Measurements from ENCODE around the gene PCDHB8.
A peak's percentile ranks its signal among the peaks of the same experiment; 100 is the strongest.
"Not testable (repeated sequence)": the region's sequence is repeated elsewhere in the genome, so short reads cannot be mapped to it uniquely, and the experiment has no call there.

Gene PCDHB8

DNA sequence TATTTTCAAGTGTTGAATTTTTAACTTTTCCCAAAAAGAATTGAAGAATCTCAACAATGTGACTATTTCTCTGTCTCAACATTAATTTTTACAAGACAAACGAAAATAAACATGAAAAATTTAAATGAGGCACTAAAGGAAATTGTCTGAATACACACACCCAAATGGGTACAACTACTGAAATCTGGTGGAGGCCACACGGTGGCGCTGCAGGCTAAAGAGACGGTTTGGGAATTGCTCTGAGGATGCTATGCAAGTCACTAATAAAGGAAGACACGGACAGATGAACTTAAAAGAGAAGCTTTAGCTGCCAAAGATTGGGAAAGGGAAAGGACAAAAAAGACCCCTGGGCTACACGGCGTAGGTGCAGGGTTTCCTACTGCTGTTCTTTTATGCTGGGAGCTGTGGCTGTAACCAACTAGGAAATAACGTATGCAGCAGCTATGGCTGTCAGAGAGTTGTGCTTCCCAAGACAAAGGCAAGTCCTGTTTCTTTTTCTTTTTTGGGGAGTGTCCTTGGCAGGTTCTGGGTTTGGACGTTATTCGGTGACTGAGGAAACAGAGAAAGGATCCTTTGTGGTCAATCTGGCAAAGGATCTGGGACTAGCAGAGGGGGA lies 14.6 kb downstream of the PCDHB8 start, which contains the start of gene PCDHB10:
Gene PCDHB10, plus strand, starts transcription at position 244 of the 616 bp plus-strand sequence. Its CDS starts 200 bp downstream, at position 444.
- Histone ChIP-seq H3K27me3 (ENCODE audit: insufficient read depth, low read depth, severe bottlenecking) (no peaks in the 10 kb centered on the region), H3K9me3 (ENCODE audit: severe bottlenecking) (peaks cover 8% of the 10 kb centered on the region), H3K27ac (no peak within 1 kb of the TSS), H3K4me3 (ENCODE audit: low read depth, low read length) (peak within 1 kb of the TSS; percentile 30), H3K36me3 (no peaks in the 10 kb centered on the region)
- TF ChIP-seq, protein P1, sequence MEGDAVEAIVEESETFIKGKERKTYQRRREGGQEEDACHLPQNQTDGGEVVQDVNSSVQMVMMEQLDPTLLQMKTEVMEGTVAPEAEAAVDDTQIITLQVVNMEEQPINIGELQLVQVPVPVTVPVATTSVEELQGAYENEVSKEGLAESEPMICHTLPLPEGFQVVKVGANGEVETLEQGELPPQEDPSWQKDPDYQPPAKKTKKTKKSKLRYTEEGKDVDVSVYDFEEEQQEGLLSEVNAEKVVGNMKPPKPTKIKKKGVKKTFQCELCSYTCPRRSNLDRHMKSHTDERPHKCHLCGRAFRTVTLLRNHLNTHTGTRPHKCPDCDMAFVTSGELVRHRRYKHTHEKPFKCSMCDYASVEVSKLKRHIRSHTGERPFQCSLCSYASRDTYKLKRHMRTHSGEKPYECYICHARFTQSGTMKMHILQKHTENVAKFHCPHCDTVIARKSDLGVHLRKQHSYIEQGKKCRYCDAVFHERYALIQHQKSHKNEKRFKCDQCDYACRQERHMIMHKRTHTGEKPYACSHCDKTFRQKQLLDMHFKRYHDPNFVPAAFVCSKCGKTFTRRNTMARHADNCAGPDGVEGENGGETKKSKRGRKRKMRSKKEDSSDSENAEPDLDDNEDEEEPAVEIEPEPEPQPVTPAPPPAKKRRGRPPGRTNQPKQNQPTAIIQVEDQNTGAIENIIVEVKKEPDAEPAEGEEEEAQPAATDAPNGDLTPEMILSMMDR (IDR thresholded peaks at IDR 0.05; ENCODE audit: low read depth, low read length), result peak; percentile 71
- DNase-seq, result peak; percentile 76

- not testable (repeated sequence) for H3K36me3 ChIP-seq; H3K27ac ChIP-seq; H3K27me3 ChIP-seq (ENCODE audit: insufficient read depth, low read depth, severe bottlenecking); H3K4me3 ChIP-seq (ENCODE audit: low read depth, low read length); DNase-seq
- peaks cover 10% of the 10 kb centered on the region for H3K9me3 ChIP-seq (ENCODE audit: severe bottlenecking)
Observed at GRCh38 chr5:141194332-141194731, 16.7 kb downstream of the PCDHB8 start.

DNA sequence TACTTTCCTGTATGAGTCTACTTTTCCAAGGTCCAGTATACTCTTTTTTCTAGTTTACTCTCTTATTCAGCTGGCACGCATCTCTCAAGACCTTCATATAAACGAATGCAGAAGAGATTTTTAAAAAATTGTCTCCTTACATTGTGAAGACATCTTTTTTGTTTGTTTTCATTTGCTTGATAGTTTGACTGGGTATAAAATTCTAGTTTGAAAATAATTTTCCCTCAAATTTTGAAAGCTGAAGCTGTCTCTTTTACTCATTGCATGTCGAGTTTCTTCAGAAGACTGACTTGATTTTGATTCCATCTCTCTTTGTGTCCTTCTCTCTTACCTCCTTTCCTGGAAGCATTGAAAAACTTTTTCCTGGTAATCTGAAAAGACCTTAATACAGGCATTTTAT lies 18.8 kb downstream of the PCDHB8 start:
- TF ChIP-seq, protein P1 (IDR thresholded peaks at IDR 0.05; ENCODE audit: low read depth, low read length), result no peak
- no peak for DNase-seq

GRCh38 chr5:141199359-141200235 lies 22.0 kb downstream of the PCDHB8 start, which contains the start of gene PCDHB11:
TSS of gene PCDHB11 (plus strand) at chr5:141199627. CDS start at chr5:141199775, 148 bp downstream.
- DNase-seq, result peak; percentile 69
- TF ChIP-seq, protein P1 (IDR thresholded peaks at IDR 0.05; ENCODE audit: low read depth, low read length), result peak; percentile 49
- Histone ChIP-seq H3K4me3 (ENCODE audit: low read depth, low read length) (peak within 1 kb of the TSS; percentile 77), H3K27me3 (ENCODE audit: insufficient read depth, low read depth, severe bottlenecking) (no peaks in the 10 kb centered on the region), H3K36me3 (peaks cover 18% of the 10 kb centered on the region), H3K9me3 (ENCODE audit: severe bottlenecking) (peaks cover 22% of the 10 kb centered on the region), H3K27ac (peak within 1 kb of the TSS; percentile 82)

More for the DNA sequence above, 18.8 kb downstream of the PCDHB8 start:
- Histone ChIP-seq H3K4me3 (ENCODE audit: low read depth, low read length) (no peak overlapping the region), H3K27me3 (ENCODE audit: insufficient read depth, low read depth, severe bottlenecking) (no peaks in the 10 kb centered on the region), H3K9me3 (ENCODE audit: severe bottlenecking) (peaks cover 20% of the 10 kb centered on the region), H3K27ac (no peak overlapping the region), H3K36me3 (peaks cover 5% of the 10 kb centered on the region; the same call in 1 of the 2 replicates)

DNA sequence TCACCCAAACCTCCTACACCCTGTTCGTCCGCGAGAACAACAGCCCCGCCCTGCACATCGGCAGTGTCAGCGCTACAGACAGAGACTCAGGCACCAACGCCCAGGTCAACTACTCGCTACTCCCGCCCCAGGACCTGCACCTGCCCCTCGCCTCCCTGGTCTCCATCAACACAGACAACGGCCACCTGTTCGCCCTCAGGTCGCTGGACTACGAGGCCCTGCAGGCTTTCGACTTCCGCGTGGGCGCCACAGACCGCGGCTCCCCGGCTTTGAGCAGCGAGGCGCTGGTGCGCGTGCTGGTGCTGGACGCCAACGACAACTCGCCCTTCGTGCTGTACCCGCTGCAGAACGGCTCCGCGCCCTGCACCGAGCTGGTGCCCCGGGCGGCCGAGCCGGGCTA lies 23.5 kb downstream of the PCDHB8 start:
- not testable (repeated sequence) for H3K27me3 ChIP-seq (ENCODE audit: insufficient read depth, low read depth, severe bottlenecking); H3K27ac ChIP-seq; H3K4me3 ChIP-seq (ENCODE audit: low read depth, low read length); DNase-seq
- Histone ChIP-seq H3K36me3 (peaks cover 18% of the 10 kb centered on the region), H3K9me3 (ENCODE audit: severe bottlenecking) (peaks cover 22% of the 10 kb centered on the region)

GRCh38 chr5:141201646-141202045 lies 24.1 kb downstream of the PCDHB8 start:
- Histone ChIP-seq H3K36me3 (peaks cover 18% of the 10 kb centered on the region), H3K9me3 (ENCODE audit: severe bottlenecking) (peaks cover 16% of the 10 kb centered on the region)
- not testable (repeated sequence) for H3K27ac ChIP-seq; H3K27me3 ChIP-seq (ENCODE audit: insufficient read depth, low read depth, severe bottlenecking); H3K4me3 ChIP-seq (ENCODE audit: low read depth, low read length); DNase-seq

DNA sequence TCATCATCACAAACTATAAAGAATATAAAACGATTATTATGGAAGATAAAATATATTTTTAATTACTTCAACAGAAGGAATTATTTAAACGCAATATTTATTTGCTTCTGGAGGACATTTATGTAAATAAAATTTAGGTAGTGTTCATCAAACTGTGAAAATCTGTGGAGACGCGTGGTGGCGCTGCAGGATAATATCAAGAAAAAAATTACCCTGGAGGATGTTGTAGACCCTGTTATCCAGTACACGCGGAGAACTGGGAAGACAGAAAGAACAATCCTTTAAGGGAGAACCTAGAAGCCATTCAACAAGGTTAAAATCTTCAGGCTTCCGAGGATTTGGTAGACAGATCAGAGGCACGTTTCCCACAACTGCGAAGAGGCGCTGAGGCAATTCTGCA lies 30.9 kb downstream of the PCDHB8 start, which contains the start of gene PCDHB12:
Gene PCDHB12, plus strand, starts transcription at position 242 of the 400 bp plus-strand sequence. CDS start 189 bp downstream, outside the sequence.
- TF ChIP-seq, protein P1 (IDR thresholded peaks at IDR 0.05; ENCODE audit: low read depth, low read length), result no peak
- no peak for DNase-seq
- Histone ChIP-seq H3K4me3 (ENCODE audit: low read depth, low read length) (no peak within 1 kb of the TSS), H3K9me3 (ENCODE audit: severe bottlenecking) (no peaks in the 10 kb centered on the region), H3K27ac (no peak within 1 kb of the TSS), H3K36me3 (peaks cover 5% of the 10 kb centered on the region), H3K27me3 (ENCODE audit: insufficient read depth, low read depth, severe bottlenecking) (no peaks in the 10 kb centered on the region)

GRCh38 chr5:141210281-141210680 lies 32.7 kb downstream of the PCDHB8 start:
- not testable (repeated sequence) for H3K36me3 ChIP-seq; H3K4me3 ChIP-seq (ENCODE audit: low read depth, low read length); DNase-seq; H3K27me3 ChIP-seq (ENCODE audit: insufficient read depth, low read depth, severe bottlenecking); H3K9me3 ChIP-seq (ENCODE audit: severe bottlenecking); H3K27ac ChIP-seq

GRCh38 chr5:141210849-141211248 lies 33.3 kb downstream of the PCDHB8 start:
- not testable (repeated sequence) for H3K36me3 ChIP-seq; H3K27me3 ChIP-seq (ENCODE audit: insufficient read depth, low read depth, severe bottlenecking); H3K27ac ChIP-seq; DNase-seq; H3K9me3 ChIP-seq (ENCODE audit: severe bottlenecking); H3K4me3 ChIP-seq (ENCODE audit: low read depth, low read length)
